ENCODE results near the gene INPP5A. TPM values are rescaled to one million over a fixed set of nuclear protein-coding genes. Genes with fewer than 3 reads are reported as not detected.

Gene INPP5A
- total RNA-seq, 2 donors from 2014 or later: 14.8 to 18.6 TPM

DNA sequence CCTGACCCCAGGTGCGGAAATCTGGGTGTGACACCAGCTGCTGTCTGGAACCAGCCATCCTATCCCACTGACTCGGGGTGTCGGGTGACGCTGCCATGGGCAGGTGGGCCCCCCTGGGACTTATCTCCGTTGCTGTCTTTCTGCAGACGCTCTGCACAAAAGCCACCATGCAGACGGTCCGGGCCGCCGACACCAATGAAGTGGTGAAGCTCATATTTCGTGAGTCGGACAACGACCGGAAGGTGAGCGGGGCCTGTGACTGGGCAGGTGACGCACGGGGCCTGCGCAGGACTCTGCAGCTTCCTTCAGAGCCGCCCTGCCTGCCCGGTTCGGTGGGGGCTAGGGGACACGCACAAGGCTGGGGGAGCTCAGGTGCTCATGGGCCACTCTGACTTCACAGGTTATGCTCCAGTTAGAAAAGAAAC, 211.8 kb downstream of the INPP5A start:
- Mint-ChIP-seq H3K36me3 (no peaks in the 10 kb centered on the region), H3K4me1 (ENCODE audit: low read depth in 2 of 2) (no peaks in the 10 kb centered on the region), H3K9me3 (no peaks in the 10 kb centered on the region), H3K27me3 (no peaks in the 10 kb centered on the region), H3K27ac (no peak overlapping the region), H3K4me3 (no peak overlapping the region)
- DNase-seq (ENCODE audit: low spot score) (no peak), ATAC-seq (no peak)

GRCh38 chr10:132750936-132751335, 213.3 kb downstream of the INPP5A start:
- H3K4me1 Mint-ChIP-seq (ENCODE audit: low read depth in 2 of 2): peaks cover 3 to 6% of the 10 kb centered on the region in 2 donors
- peaks cover 9% of the 10 kb centered on the region for H3K36me3 Mint-ChIP-seq
- H3K4me3 Mint-ChIP-seq: no peak overlapping the region
- H3K9me3 Mint-ChIP-seq: peaks cover 4% of the 10 kb centered on the region
- ATAC-seq (no peak), DNase-seq (ENCODE audit: low spot score) (no peak)
- H3K27ac Mint-ChIP-seq: no peak overlapping the region
- no peaks in the 10 kb centered on the region for H3K27me3 Mint-ChIP-seq

- no peak overlapping the region for H3K27ac Mint-ChIP-seq
- H3K9me3 Mint-ChIP-seq: peaks cover 4% of the 10 kb centered on the region
- peak in 1 of 2 donors; percentile 28 for ATAC-seq
- H3K4me1 Mint-ChIP-seq (ENCODE audit: low read depth in 2 of 2): peaks cover 3 to 6% of the 10 kb centered on the region in 2 donors
- no peak overlapping the region for H3K4me3 Mint-ChIP-seq
- no peaks in the 10 kb centered on the region for H3K27me3 Mint-ChIP-seq
- no peak for DNase-seq (ENCODE audit: low spot score)
- peaks cover 9% of the 10 kb centered on the region for H3K36me3 Mint-ChIP-seq
Measured at GRCh38 chr10:132752378-132752777, 214.8 kb downstream of the INPP5A start.

GRCh38 chr10:132752961-132753360, 215.4 kb downstream of the INPP5A start:
- Mint-ChIP-seq H3K27me3 (no peaks in the 10 kb centered on the region), H3K4me3 (no peak overlapping the region), H3K27ac (no peak overlapping the region), H3K4me1 (ENCODE audit: low read depth in 2 of 2) (peaks cover 3 to 6% of the 10 kb centered on the region in 2 donors), H3K36me3 (peaks cover 9% of the 10 kb centered on the region), H3K9me3 (peaks cover 4% of the 10 kb centered on the region)
- no peak for DNase-seq (ENCODE audit: low spot score)
- no peak for ATAC-seq

DNA sequence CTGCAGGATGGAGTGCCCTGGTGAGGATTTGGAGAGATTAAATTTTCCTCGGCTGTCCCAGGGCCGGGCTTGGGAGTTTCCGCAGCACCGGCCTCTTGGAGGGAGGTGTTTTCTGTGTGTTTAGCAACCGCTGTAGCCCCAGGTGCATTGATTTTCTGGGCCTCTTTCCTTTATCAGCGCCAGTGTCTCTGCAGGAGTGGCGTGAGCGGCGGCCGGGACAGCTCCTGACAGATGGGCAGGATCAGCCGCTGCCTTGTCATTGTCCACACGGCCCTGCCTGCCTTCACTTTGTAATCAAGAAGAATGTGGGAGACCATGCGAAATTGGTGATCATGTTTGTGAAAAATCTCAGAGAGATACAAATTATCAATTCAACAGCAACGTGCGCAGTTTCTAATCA, 216.0 kb downstream of the INPP5A start:
- H3K4me1 Mint-ChIP-seq (ENCODE audit: low read depth in 2 of 2): peaks cover 3 to 6% of the 10 kb centered on the region in 2 donors
- DNase-seq (ENCODE audit: low spot score) (no peak), ATAC-seq (no peak)
- H3K36me3 Mint-ChIP-seq: peaks cover 9% of the 10 kb centered on the region
- H3K9me3 Mint-ChIP-seq: peaks cover 4% of the 10 kb centered on the region
- no peaks in the 10 kb centered on the region for H3K27me3 Mint-ChIP-seq
- no peak overlapping the region for H3K4me3 Mint-ChIP-seq
- no peak overlapping the region for H3K27ac Mint-ChIP-seq

DNA sequence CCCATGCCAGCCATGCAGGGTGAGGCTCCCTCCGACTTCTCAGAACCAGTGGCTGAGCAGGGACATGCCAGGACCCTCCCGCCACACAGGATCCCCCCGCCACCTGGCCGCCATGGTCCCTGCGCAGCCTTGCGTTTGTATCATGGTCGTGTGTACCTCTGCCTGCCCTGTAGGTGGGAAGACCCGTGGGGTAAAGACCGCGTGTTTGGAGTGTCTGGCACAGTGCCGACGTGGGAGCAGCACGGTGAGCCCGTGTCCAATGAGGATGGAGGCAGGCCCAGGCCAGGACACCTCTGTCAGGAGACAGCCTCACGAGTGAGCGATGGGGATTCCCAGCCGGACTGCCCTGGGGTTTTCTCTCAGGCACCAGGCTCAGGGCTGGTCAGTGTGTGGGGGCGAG, 216.5 kb downstream of the INPP5A start:
- Mint-ChIP-seq H3K27me3 (no peaks in the 10 kb centered on the region), H3K9me3 (peaks cover 4% of the 10 kb centered on the region), H3K27ac (no peak overlapping the region), H3K36me3 (peaks cover 9% of the 10 kb centered on the region), H3K4me1 (ENCODE audit: low read depth in 2 of 2) (peaks cover 3 to 6% of the 10 kb centered on the region in 2 donors), H3K4me3 (no peak overlapping the region)
- ATAC-seq (no peak), DNase-seq (ENCODE audit: low spot score) (no peak)

DNA sequence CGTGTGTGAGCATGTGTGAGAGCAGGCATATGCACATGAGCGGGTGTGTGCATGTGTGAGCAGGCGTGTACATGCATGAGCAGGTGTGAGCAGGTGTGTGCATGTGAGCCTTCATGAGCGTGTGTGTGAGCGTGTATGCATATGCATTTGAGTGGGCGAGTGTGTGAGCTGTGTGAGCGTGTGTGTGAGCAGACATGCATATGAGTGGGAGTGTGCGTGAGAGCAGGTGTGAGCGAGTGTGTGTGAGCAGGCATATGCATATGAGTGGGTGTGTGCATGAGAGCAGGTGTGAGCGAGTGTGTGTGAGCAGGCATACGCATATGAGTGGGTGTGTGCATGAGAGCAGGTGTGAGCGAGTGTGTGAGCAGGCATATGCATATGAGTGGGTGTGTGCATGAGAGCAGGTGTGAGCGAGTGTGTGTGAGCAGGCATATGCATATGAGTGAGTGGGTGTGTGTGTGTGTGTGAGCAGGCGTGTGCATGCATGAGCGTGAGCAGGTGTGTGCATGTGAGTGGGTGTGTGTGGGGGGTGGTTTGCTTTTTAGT, 217.7 kb downstream of the INPP5A start:
- H3K27ac Mint-ChIP-seq: no peak overlapping the region
- H3K27me3 Mint-ChIP-seq: no peaks in the 10 kb centered on the region
- no peak overlapping the region for H3K4me3 Mint-ChIP-seq
- H3K9me3 Mint-ChIP-seq: peaks cover 4% of the 10 kb centered on the region
- H3K36me3 Mint-ChIP-seq: peaks cover 9% of the 10 kb centered on the region
- H3K4me1 Mint-ChIP-seq (ENCODE audit: low read depth in 2 of 2): peaks cover 3 to 6% of the 10 kb centered on the region in 2 donors
- no peak for DNase-seq (ENCODE audit: low spot score)
- ATAC-seq: no peak

- DNase-seq (ENCODE audit: low spot score) (no peak), ATAC-seq (no peak)
- Mint-ChIP-seq H3K9me3 (peaks cover 4% of the 10 kb centered on the region), H3K4me3 (no peak overlapping the region), H3K36me3 (peaks cover 9% of the 10 kb centered on the region), H3K4me1 (ENCODE audit: low read depth in 2 of 2) (peaks cover 3 to 6% of the 10 kb centered on the region in 2 donors), H3K27ac (no peak overlapping the region), H3K27me3 (no peaks in the 10 kb centered on the region)
Measured at GRCh38 chr10:132756591-132756990, 219.0 kb downstream of the INPP5A start.

DNA sequence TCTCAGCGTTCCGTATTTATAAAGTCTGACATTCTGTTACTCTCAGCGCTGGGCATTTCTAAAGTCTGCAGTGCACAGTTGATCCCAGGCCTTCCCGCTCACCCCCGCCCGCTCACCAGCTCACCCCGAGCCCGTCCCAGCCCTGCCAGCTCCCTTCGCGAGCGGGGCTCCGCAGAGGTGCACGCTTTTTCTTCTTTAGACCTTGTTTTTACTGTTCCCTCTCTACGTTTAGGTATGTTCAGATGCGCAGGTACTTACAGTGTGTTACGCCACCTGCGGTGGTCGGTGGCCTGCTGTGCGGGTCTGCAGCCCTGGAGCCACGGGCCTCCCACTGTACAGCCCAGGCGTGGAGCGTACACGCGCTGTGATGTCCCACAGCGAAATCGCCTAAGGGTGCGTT, 219.6 kb downstream of the INPP5A start:
- Mint-ChIP-seq H3K4me3 (no peak overlapping the region), H3K27me3 (no peaks in the 10 kb centered on the region), H3K9me3 (peaks cover 4% of the 10 kb centered on the region), H3K36me3 (peaks cover 9% of the 10 kb centered on the region), H3K27ac (no peak overlapping the region), H3K4me1 (ENCODE audit: low read depth in 2 of 2) (peaks cover 3 to 6% of the 10 kb centered on the region in 2 donors)
- ATAC-seq (no peak), DNase-seq (ENCODE audit: low spot score) (no peak)

- H3K27me3 Mint-ChIP-seq: no peaks in the 10 kb centered on the region
- peaks cover 4 to 6% of the 10 kb centered on the region in 2 donors for H3K4me1 Mint-ChIP-seq (ENCODE audit: low read depth in 2 of 2)
- H3K9me3 Mint-ChIP-seq: peaks cover 4% of the 10 kb centered on the region
- H3K36me3 Mint-ChIP-seq: peaks cover 9% of the 10 kb centered on the region
- no peak overlapping the region for H3K27ac Mint-ChIP-seq
- no peak for ATAC-seq
- no peak for DNase-seq (ENCODE audit: low spot score)
- no peak overlapping the region for H3K4me3 Mint-ChIP-seq
Measured at GRCh38 chr10:132758865-132759264, 221.3 kb downstream of the INPP5A start.

DNA sequence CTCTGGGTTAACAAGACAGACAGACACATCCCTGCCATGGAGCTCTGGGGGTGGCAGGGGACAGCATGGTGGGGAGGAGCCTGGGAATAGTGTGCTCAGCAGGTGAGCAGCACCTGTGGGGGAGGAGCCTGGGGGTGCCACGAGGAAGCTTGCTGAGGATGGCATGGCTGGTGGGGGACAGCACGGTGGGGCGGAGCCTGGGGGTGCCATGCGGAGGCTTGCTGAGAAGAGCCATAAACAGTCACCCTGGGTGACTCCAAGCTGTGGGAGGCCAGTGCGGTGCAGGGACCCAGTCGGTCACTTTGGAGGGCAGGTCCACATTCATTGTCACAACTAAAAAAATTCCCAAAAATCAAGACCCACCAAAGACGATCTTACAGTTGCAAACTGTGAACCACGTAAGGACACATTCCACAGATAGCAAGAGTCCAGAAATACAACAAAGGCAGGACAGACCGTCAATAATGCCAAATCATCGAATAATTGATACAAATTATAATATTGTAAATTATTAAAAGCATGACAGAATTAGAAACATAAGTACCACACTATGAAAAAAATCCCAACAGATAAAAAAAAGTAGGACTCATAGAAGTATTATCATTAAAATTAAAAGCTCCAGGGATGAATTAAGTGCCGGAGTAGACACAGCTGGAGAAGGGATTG, 223.9 kb downstream of the INPP5A start:
- Mint-ChIP-seq H3K4me3 (no peak overlapping the region), H3K27me3 (no peaks in the 10 kb centered on the region), H3K9me3 (no peaks in the 10 kb centered on the region), H3K4me1 (ENCODE audit: low read depth in 2 of 2) (peaks cover 0 to 9% of the 10 kb centered on the region in 2 donors), H3K36me3 (no peaks in the 10 kb centered on the region), H3K27ac (no peak overlapping the region)
- ATAC-seq: no peak
- DNase-seq (ENCODE audit: low spot score): no peak

DNA sequence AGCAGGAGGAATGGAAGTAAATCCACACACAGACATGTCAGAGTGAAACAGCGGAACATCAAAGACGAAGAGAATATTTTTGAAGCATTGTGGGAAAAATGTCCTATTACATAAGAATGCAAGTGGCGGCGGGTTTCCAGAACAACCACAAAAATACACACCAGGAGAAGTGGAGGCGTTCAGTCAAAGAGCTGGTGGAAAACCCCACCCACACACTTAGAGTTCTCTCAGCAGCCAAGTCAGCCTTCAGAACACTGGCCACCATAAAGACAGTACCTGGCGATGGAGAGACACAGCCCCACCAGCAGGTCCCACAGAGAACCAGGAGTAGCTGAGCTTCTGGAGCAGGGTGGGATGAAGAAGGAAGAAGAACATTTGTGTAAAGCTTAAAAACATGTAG, 224.7 kb downstream of the INPP5A start:
- Mint-ChIP-seq H3K27ac (no peak overlapping the region), H3K4me3 (no peak overlapping the region), H3K9me3 (no peaks in the 10 kb centered on the region), H3K4me1 (ENCODE audit: low read depth in 2 of 2) (peaks cover 0 to 10% of the 10 kb centered on the region in 2 donors), H3K36me3 (no peaks in the 10 kb centered on the region), H3K27me3 (no peaks in the 10 kb centered on the region)
- DNase-seq (ENCODE audit: low spot score) (no peak), ATAC-seq (no peak)

DNA sequence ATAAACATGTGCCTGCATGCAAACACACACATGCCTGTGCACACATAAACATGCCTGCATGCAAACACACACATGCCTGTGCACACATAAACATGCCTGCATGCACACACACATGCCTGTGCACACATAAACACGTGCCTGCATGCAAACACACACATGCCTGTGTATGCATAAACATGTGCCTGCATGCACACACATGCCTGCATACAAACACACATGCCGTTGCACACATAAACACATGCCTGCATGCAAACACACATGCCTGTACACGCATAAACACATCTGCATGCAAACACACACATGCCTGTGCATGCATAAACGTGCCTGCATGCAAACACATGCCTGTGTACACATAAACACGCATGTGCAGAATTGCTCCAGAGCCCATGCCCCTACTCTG, 226.0 kb downstream of the INPP5A start:
- Mint-ChIP-seq H3K27ac (no peak overlapping the region), H3K4me1 (ENCODE audit: low read depth in 2 of 2) (peaks cover 0 to 10% of the 10 kb centered on the region in 2 donors), H3K9me3 (no peaks in the 10 kb centered on the region), H3K4me3 (no peak overlapping the region), H3K27me3 (no peaks in the 10 kb centered on the region), H3K36me3 (no peaks in the 10 kb centered on the region)
- DNase-seq (ENCODE audit: low spot score) (no peak), ATAC-seq (no peak)

DNA sequence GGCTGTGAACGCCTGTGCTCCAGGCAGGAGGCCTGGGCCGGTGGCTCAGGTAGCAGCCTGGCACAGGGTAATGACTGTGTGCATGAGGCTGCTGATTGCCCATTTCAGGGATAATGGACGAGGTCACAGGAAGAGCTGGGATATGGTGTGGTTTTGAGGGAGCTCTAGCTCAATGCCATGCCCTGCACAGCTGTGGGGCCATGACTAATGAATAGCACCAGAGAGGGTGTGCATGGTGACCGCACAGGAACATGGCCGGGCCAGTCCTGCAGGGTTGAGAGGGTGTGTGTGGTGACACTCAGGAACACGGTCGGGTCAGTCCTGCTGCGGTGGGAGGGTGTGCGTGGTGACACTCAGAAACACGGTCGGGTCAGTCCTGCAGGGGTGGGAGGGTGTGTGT, 226.5 kb downstream of the INPP5A start:
- Mint-ChIP-seq H3K27me3 (no peaks in the 10 kb centered on the region), H3K4me1 (ENCODE audit: low read depth in 2 of 2) (peaks cover 0 to 10% of the 10 kb centered on the region in 2 donors), H3K27ac (no peak overlapping the region), H3K4me3 (no peak overlapping the region), H3K36me3 (no peaks in the 10 kb centered on the region), H3K9me3 (no peaks in the 10 kb centered on the region)
- DNase-seq (ENCODE audit: low spot score): no peak
- ATAC-seq: no peak

GRCh38 chr10:132765435-132765834, 227.8 kb downstream of the INPP5A start:
- ATAC-seq (no peak), DNase-seq (ENCODE audit: low spot score) (no peak)
- Mint-ChIP-seq H3K36me3 (no peaks in the 10 kb centered on the region), H3K9me3 (no peaks in the 10 kb centered on the region), H3K4me3 (no peak overlapping the region), H3K4me1 (ENCODE audit: low read depth in 2 of 2) (peaks cover 0 to 10% of the 10 kb centered on the region in 2 donors), H3K27ac (no peak overlapping the region), H3K27me3 (no peaks in the 10 kb centered on the region)
